Measurements from ENCODE around the gene THBS1. TPM values are rescaled to one million over a fixed set of nuclear protein-coding genes. Genes with fewer than 3 reads are reported as not detected.

The THBS1 gene
- total RNA-seq, 1 donor from 2014 or later, result 20.1 TPM

- DNase-seq (ENCODE audit: low spot score), result no peak
- ATAC-seq, result no peak
Measured at GRCh38 chr15:39573287-39573686, 7.6 kb upstream of the THBS1 start.

DNA sequence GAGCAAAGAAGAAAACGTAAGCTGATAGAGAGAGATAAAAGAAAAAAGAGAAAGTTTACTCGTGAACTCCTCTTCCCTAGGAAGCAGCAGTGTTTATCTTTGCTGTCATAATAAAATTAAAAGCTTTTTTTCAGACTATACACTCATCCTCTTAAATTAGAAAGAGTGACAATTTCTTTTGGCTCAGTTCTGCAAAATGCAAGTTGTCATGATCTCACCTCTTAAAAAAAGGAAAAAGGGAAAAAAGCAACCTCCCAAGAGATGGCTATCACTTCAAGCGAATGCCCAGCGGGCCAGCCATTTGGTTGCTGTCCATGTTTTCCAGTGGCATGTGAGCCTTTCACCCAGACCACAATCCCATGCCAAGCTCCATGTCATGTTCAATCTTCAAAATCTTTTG lies 7.0 kb upstream of the THBS1 start:
- ATAC-seq (no peak), DNase-seq (ENCODE audit: low spot score) (no peak)

DNA sequence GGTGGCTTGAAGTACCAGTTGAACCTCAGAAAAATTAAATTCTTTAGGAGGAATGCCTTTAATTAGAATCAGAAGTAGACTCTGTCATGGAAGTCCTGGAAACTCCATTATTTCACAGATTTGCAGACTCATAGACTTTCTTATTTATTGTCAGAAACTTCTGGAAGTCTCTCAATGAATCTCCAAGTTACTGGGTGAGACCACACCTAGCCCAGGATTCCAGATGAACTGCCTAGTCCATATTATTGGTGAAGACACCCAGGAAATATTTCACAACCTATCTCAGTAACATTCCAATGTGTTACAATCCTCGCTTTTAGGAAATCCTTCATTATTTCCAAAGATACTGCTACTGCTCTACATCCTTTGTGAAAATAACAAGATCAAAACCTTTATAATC lies 6.5 kb upstream of the THBS1 start:
- no peak for ATAC-seq

GRCh38 chr15:39575180-39575579 lies 5.7 kb upstream of the THBS1 start:
- ATAC-seq (no peak), DNase-seq (ENCODE audit: low spot score) (no peak)

More for the DNA sequence above, 6.5 kb upstream of the THBS1 start:
- no peak for DNase-seq (ENCODE audit: low spot score)

DNA sequence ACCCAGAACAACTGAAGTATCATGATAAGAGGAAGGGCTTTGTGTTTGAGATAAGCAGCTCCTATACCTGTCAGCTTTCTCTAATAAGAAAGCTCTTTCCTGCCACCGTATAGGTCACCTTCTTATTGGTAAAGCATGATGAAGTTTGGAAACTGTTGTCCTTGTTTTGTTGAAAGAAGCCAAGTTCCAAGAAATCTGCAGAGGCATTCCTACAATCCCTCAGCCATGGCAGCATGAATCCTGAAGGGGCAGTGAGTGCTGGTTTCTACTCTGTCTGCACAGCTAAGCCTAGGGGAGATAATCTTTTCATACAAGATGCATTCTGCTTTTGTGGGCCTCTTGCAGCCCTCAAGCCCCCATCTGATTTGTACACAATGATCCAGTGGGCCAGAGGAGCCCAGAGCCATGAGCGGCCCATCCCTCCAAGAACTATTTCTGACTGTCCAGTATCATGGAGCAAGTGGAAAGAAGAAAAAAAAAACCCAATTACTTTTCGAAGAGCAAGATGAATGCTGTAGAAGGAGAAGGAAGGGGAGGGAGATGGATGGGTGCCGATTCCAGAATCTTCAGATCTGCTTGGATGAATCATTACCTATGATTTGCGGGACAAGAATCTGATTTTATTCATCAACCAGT lies 1.9 kb upstream of the THBS1 start:
- no peak for ATAC-seq
- DNase-seq (ENCODE audit: low spot score), result no peak

DNA sequence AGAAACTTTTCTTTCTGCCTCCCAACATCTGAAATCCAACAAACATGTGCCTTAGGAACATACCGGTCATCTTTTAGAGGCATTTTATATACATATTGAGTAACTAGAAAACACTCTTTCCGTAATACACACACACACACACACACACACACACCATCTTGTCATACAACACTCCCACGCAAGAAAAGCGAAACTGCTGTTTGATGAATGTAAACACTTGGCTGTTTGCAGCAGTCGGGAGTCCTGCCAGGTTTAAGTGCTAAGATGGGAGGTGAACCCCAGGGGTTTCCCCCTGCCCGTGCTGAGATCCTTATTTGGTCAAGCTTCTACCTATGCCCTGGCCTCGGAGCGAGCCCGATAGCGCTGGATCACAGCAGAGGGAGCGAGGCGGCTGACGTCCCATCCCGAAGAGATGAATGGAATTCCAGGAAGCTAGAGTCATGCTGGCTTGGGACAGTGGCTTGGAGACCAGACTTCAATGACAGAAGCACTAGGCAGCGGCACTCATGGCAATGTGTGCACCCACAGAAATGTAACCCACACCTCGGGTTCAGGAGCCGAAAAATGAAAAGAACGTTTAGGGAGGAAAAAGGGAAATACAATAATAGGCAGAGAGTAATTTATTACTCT lies 1.3 kb upstream of the THBS1 start:
- ATAC-seq (peak; percentile 69), DNase-seq (ENCODE audit: low spot score) (peak; percentile 60)

DNA sequence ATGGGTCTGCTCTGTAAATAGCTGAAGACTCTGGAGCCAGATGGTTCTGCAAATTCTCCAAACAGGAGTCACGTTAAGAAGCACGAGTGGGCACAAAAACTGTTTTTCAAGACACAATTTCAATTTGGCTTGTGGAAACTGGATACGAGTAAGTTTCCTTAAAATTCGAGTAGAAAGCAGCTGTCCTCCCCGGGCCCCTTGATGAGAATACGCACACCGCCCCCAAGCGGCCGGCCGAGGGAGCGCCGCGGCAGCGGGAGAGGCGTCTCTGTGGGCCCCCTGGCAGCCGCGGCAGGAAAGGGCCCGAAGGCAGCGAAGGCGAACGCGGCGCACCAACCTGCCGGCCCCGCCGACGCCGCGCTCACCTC lies 778 bp upstream of the THBS1 start:
- ATAC-seq, result peak; percentile 93
- DNase-seq (ENCODE audit: low spot score), result peak; percentile 90

GRCh38 chr15:39581242-39581792 lies 438 bp downstream of the THBS1 start:
- no peak for DNase-seq (ENCODE audit: low spot score)

DNA sequence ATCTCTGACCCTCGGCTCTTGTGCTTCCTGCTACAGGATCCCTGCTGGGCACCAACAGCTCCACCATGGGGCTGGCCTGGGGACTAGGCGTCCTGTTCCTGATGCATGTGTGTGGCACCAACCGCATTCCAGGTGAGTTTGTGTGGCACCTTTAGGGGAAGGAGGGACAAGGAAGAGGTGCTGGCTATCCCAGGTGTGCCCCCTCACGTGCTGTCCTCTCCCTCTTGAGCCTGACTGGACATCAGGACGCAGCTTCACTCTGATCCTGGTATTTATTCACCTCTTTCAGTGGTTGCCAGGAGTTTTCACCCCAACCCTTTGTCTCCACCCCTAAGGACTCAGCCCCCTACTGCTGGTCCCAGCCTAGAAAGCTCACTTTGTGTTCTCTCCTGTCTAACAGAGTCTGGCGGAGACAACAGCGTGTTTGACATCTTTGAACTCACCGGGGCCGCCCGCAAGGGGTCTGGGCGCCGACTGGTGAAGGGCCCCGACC lies 960 bp downstream of the THBS1 start:
- ATAC-seq (peak; percentile 74), DNase-seq (ENCODE audit: low spot score) (peak; percentile 66)

More at GRCh38 chr15:39581242-39581792, 438 bp downstream of the THBS1 start:
- no peak for ATAC-seq

DNA sequence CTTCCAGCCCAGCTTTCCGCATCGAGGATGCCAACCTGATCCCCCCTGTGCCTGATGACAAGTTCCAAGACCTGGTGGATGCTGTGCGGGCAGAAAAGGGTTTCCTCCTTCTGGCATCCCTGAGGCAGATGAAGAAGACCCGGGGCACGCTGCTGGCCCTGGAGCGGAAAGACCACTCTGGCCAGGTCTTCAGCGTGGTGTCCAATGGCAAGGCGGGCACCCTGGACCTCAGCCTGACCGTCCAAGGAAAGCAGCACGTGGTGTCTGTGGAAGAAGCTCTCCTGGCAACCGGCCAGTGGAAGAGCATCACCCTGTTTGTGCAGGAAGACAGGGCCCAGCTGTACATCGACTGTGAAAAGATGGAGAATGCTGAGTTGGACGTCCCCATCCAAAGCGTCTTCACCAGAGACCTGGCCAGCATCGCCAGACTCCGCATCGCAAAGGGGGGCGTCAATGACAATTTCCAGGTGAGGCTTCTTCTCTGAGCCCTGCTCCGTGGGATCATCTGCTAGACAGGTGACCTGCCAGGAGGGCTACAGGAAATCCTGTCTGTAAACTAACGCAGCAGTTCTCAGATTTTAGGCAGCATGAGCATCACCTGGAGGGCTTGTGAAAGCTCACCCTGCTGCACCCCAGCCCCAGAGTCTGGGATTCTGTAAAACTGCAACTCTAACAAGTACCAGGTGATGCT lies 1.6 kb downstream of the THBS1 start:
- no peak for ATAC-seq
- DNase-seq (ENCODE audit: low spot score), result peak; percentile 49

GRCh38 chr15:39582977-39583595 lies 2.2 kb downstream of the THBS1 start:
- no peak for DNase-seq (ENCODE audit: low spot score)
- ATAC-seq, result no peak

- DNase-seq (ENCODE audit: low spot score) (no peak), ATAC-seq (no peak)
Measured at GRCh38 chr15:39583596-39584265, 2.9 kb downstream of the THBS1 start.

DNA sequence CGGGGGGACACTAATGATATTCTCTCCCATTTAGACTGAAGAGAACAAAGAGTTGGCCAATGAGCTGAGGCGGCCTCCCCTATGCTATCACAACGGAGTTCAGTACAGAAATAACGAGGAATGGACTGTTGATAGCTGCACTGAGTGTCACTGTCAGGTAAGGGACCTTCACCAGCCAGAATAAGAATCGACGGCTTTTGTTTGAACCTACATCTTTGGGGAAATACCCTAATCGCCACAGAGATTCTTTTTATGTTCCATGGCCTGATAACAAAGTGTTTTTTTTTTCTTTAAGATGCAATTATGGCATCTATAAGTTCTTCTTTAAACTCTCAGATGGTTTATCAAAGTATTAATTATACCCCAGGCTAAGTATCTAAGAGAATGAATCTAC lies 3.4 kb downstream of the THBS1 start:
- ATAC-seq (no peak), DNase-seq (ENCODE audit: low spot score) (no peak)

GRCh38 chr15:39584662-39585388 lies 3.9 kb downstream of the THBS1 start:
- no peak for ATAC-seq
- DNase-seq (ENCODE audit: low spot score), result no peak

- ATAC-seq (no peak), DNase-seq (ENCODE audit: low spot score) (no peak)
Measured at GRCh38 chr15:39585389-39585841, 4.5 kb downstream of the THBS1 start.

GRCh38 chr15:39585871-39586301 lies 5.0 kb downstream of the THBS1 start:
- DNase-seq (ENCODE audit: low spot score), result no peak
- no peak for ATAC-seq

GRCh38 chr15:39586387-39587095 lies 5.7 kb downstream of the THBS1 start:
- ATAC-seq (no peak), DNase-seq (ENCODE audit: low spot score) (no peak)

DNA sequence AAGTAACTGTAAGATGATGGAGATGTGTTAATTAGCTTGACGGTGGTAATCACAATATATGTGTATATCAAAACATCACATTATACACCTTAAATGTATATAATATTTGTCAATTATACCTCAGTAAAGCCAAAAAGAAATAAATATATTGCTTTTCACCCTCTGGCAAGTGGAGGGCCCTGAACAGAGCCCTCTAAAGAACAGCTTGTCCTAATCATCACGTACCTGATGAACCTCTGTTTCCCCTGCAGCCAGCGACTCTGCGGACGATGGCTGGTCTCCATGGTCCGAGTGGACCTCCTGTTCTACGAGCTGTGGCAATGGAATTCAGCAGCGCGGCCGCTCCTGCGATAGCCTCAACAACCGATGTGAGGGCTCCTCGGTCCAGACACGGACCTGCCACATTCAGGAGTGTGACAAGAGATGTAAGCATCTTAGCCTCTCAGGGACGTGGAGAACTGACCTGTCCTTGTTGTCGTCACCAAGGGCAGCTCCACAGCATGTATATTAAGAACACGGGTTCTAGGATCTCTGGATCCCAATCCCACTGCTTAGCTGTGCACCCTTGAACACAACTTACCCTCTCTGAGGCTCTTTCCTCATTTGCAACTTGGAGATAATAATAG lies 6.3 kb downstream of the THBS1 start:
- ATAC-seq (no peak), DNase-seq (ENCODE audit: low spot score) (no peak)

All from left lobe of liver (tissue), 2 donors.